ENCODE data around the gene ALDH1A2.

Gene ALDH1A2

DNA sequence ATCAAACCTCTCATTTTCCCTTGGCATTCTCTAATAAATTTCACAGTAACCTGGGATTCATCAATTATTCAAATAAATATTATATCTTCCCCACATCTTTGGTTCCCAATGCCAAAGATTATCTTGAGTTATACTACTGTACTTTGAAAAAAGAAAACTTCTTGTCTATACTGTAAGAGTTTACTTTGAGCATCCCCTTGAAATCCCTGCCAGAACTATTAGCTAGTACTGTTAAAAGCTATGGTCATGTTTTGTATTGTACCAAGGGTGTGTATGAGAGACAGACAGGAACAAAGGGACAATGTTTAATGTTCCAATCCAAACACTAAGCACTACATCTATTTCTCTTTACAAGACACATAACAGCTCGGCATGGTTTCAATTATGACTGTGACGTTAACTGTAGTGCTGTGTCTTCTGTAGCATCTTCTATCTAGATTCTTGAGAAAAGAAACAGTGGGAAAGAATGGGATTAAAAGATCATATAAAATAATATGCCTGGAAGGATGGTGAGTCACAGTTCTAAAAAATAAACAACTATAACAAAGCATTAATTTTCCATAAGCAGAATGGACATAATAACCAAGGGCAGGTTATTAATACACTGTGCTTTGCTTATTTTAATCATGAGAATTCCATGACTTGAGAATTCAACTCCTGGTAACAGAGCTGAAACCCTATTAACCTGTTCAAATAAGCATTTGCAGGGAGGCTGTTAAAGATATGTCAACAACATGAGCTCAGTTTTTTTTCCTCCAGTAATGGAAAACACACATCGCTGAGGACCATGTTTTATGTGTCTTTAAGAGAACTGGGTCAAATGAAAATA is 71.1 kb downstream of the ALDH1A2 start:
- no peak for DNase-seq

DNA sequence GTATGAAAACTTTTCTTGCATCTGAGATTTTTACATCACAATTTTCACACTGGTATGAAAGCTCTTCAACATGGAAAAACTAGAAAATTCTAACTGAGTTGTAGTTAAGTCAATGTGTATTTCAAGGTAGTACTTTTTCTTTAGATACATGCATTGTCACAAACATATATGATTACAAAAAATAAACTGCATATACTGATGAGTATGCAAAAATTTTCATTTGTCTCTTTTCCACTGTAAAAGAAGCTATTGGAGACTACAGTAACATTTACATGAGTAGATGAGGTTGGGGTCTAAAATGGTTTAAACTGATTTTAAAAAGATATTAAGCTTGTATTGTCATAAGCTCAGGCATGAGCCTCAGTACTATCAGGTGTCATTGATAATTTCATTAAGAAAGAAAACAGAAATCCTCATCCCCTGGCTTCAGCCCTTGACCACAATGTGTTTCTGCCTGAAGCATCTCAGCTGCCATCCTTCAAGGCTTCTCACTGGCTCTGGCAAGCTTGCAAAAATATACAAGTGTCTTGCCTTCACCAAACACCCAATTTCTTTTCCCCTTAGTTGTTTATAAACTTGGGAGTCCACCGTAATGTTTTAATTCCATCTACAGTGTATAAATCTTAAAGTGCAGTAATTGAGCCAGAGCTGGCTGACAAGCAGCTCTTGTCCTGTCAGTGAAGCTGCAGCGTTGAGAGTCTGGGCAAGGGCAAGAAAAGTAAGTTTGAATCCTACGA is 71.9 kb downstream of the ALDH1A2 start:
- DNase-seq: no peak

DNA sequence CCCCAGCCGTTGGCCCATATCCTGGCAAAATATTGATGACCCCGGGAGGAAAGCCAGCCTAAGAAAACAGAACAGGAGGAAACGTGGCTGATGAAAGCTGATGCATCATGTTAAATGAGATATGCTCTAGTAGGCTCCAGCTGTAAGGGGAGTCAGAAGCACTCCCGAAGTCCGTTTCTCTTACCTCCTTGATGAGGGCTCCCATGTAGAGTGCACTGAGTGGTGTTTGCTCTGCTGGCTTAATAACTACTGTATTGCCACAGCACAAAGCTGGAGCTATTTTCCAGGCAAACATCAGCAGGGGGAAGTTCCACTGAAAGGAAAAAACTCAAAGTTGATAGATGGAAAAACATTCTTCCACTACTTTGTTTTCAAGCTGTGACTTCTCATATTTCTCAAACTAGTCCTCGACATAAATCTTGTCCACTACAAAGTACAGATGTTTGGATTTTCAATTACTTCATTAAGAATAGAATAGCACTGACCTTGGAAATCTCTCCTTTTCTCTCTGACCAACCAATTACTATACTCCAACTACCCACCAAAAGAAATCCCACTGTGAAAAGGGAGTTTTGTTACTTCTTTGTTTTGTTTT is 72.7 kb downstream of the ALDH1A2 start:
- DNase-seq: no peak

DNA sequence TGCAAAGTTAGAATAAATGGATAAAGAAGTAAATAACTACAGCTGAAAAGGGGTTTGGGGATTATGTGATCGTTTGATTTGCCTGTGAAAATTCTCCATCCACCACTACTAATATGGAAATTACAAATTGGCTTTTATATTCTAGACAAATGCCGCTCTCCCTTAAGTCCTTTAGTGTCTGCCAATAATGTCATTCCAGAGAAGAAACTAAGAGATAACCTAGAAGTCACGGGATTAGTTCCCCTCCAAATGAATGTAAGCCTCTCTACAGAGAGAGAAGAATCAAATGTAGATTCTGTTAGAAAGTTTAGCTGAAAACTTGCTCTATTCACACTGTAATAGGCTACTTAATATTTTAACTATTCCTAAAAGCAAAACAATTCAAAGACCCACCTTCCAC is 92.0 kb downstream of the ALDH1A2 start:
- no peak for DNase-seq

DNA sequence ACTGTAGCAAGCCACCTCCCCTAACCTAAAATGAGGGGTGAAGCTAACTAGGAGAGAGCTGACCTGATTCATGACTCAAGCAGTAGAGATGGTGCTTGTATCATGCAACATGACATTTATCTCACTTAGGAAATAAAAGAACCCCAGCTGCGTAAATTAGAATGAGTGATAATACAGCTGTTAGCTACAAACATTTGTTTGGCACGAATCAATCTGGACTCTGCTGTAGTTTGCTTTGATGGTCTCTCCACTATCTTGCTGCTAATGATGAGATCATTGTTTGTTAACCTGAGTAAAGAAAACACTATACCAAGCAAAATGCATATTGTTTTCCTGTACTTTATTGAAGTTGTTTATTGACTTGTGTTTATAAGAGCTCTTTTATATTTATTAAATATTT is 92.6 kb downstream of the ALDH1A2 start:
- no peak for DNase-seq

DNA sequence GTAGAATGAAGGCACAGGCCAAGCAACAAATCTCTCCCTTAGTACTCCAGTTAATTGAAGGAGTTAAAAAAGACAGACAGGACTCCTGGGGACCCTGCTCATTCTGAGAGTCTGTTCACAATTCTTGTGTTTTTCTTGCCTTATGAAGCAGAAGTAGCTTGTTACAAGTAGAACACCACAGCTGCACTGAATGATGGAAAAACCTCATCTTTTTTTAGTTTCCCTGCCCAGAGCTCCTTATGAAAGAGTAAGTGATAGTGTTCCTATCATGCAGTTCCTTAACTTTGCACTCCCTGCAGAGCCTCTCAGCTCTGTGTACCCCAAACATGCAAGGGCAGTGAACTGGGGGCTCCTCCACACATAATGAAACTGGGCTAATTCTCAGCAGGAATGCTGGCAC is 95.5 kb downstream of the ALDH1A2 start:
- DNase-seq: no peak

DNA sequence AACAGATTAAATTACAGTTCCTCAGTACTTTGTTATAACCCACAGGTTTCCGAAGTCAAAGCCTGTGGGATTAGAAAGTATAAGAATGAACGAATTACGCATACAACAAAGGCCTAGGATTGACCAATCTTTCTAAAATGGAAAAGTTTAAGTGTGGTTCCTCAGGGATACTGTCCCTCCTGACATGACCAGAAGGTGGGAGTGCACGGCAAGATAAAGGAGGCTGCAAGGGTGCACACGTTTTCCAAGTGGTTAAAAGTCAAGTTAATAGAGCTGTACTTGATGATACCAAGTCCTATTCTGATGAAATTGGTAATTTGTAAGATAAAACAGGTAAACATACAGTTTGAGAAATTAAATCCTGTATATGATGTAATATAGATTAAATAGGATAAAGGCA is 96.2 kb downstream of the ALDH1A2 start:
- DNase-seq: no peak

DNA sequence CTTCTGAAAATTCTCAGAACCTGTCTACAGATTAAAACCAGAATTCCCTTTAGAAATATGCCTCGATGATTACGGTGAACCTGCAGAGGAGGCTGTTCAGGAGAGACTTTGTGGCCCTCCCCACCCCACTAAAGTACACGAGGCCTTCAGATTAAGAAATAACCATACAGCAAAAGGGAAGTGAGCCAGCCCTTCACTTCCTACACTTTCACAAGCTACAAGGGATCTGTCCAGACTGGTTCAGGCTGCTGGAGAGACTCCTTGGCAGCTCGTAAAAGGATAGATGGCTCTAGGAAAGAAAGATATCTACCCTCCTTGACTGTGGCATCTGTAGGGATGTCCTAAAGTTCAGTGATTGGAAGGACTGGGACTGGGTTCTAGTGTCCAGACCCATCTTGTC is 102.6 kb downstream of the ALDH1A2 start:
- no peak for DNase-seq

DNA sequence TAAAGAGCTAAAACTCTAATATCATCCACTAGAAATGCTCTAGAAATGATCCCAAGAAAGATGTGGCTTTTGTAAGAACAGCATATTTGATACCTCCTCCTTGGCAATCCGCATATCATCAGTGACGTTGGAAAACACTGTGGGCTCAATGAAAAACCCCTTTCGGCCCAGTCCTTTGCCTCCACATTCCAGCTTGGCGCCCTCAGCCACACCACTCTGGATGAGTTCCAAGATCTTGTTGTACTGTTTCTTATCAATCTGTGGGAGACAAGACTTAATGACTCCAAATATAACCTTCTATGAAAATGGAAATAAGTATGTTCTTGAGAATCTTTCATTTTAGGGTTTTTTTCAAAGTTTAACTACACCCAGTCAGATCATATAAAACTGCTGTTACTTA is 103.6 kb downstream of the ALDH1A2 start:
- DNase-seq: no peak

DNA sequence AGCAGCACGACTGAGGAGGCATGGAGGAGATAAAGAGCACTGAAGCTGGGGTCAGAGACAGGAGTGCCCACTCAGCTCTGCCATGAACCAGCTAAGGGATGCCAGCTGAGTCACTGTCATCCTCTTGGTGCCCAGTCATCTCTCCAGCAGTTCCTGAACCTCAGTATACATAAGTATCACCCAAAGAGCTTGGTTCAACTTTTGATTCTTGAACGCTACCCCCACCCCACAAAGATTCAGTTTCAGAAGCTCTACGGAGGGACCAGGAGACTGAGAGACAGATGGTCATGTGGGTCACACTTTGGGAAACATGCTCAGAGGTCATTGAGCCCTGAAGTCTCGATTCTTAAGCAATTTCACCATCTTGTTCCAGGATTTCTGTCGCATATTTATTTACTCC is 108.4 kb downstream of the ALDH1A2 start:
- DNase-seq: no peak

DNA sequence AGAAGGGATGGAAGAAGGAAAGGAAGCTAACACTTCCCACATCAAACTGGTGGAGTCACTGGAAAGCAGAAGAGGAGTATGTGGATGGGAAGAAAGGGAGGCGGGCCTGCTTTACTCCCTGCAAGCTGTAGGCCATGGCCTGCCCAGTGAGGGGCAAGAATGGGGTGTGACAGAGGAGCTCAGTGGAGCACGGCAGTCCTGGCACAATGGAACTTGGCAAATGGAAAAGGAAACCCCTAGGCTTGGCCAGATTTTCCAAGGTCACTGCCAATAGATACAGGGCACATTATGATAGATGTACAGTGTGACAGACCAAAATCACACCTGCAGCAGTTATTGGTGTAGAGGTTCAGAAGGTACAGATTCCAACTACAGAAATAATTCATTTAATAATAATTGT is 111.6 kb downstream of the ALDH1A2 start:
- no peak for DNase-seq

DNA sequence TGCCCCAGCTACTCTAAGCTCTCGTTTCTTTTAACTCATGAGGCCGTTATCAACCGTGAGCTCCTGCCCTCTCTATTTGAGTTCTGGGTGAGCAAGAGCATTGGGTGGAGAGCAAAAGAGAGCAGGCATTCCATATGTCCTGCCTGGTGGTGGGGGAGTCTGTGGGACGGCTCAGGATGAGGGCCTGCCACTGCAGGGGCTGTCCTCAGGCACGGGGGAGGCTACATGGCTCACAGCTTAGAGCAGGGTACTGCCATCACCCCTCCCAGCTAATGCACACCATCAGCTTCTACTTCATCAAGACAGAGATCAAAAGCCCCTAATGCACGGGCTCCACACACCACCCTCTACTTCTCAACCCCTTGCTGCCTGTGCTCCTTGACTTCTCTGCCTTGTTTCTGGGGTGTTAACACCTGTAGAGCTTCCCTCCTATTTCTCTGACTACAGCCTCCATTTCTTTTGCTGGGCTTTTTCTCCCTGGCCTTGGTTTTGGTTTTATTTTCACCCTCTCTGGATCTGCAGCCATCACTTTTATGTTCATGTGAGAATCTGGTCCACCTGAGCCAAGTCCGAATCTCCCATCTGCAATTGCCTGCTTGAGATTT is 114.1 kb downstream of the ALDH1A2 start:
- no peak for DNase-seq

DNA sequence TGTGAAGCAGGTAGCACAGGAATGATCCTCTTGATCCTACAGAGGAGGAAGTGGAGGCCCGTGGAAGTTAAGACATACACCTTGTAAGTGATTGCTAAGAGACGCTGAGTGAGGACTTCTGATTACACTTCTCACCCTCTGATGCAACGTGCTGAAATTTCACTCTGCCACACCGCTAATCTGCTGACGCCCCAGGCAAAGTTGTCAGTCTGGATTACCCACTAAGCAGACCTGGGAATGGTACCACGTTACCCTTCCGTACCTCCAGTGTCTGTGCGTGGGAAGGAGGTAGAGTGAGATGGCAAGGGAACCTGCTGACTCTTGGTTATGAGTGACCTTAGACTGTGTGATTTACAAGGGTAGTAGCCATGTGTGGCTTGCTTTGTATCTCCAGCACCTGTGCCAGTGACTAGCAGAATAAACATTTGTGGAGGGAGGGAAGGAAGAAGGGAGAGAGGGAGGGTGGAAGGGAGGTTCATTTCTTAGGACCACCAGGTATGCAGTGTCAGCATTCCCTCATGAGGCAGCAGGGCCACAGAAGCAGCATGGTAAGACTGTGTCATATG is 115.0 kb downstream of the ALDH1A2 start:
- DNase-seq: no peak

DNA sequence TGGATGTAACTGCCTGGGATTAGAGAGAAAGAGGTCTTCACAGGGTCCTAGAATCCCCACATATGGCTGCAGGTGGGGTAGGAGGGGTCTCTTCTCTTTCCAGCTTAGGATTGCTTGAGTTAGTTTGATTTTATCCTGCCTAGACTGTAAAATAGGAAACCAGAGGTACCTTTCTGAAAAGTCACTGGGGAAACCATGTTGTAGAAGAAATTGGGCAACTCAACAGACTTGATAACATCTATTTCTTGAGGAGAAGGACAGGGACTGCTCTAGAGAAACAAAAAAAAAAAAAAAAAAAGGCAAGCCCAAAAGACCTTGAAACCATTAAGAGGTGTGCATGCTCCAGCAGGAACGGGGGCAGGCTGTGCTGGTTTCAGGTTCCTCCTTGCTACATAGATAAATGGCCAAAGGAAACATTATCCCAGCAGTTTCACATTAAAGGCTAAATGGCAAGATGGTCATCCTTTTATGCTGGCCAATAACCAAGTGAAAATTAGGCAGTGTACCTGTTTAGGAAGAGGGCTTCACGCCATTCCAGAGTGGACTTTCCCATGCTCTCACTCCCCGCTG is 116.1 kb downstream of the ALDH1A2 start:
- DNase-seq: no peak

DNA sequence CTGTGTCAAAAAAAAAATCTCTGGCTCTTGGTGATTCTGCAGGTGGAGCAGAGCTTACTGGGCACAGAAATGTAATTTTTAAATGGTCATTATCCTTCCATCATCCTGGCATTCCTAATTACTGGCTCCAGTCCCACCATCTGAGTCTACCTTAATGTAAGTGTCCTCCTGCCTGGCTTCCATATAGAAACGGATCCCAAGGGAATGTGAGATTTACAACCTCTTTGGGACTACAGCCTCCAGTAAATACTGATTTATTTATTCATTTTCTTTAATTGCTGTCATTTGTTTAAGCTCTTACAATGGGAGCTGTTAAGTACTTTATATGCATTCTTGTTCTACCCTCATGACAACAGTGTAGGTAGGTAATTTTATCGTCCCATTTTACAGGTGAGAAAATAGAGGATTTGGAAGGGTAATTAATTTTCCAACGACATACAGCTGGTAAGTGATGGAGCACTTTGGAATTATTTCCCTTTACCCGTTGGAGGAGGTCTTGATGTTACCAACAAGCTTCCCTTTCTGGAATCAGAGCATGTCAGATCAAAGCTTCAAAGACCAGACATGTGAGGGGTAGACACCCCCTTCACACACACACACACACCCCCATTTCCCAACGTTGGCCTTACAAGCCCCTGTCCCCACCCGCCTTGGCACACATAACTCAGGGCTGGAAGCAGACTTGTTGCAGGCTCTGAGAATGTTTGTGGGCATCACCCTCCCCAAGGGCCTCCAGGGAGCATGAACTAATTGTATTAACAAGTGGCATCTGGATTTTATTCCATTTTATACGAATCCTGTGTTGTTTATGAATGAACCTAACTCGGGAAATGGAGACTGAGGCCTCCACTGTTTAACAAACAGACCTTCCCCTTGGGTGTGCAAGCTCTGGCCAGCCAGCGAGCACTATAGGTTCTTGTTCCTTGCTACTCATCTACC is 116.9 kb downstream of the ALDH1A2 start:
- no peak for DNase-seq

DNA sequence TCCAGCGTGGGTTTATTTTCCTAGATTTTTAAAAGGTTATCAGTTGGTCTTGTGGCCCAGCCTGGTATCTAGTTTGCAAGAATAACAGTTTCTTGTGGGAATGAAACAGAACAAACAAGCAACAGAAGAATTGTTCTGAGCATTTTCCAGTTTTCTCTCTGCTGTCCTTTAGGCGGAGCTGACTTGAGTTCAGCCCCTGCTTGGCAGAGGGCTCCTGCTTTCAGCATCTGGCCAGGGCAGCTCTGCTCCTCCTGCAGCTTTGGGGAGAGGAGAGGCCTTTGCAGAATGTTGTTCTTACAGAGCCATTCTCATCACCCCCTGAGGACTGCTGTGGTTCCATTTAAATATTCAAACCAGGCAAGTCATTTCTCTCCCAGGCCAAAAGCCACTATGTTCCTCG is 117.7 kb downstream of the ALDH1A2 start:
- no peak for DNase-seq

DNA sequence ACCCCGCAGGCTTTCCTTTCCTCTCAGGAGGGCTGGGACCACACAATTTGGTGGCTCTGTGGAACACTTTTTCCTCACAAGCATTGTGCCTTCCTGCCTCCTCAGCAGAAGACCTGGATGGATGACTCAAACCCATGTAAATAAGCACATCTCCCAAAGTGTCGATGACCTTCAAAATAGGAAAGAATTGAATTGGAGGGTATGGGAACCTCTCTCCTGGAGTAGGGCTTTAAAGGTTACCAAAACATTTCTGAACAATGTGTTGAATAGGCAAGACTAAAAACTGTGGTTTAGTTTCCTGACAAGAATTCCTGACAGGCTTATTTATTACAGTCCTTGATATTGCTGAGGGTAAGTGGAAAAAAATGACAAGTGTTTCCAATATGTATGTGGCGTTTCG is 118.2 kb downstream of the ALDH1A2 start:
- no peak for DNase-seq

DNA sequence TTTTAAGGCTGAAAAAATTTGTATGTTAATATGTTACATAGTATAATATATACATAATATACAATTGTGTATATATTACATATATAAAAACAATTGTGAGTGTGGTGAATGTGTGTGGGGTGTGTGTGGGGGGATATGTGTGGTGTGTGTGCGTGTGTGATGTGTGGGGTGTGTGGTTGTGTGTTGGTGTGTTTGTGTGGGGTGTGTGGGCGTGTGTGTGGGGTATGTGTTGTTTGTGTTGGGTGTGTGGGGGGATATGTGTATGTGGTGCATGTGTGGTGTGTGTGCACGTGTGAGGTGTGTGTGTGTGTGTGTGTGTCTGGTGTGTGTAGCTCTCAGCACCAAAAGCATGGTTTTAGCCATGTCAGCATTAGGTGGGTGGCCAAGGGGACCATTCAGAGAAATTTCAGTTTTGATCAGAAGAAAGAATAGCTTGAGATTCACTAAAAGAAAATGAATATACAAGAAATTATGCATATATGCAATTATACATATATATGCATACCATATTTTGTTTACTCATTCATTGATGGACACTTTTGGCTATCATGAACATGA is 118.9 kb downstream of the ALDH1A2 start:
- no peak for DNase-seq

DNA sequence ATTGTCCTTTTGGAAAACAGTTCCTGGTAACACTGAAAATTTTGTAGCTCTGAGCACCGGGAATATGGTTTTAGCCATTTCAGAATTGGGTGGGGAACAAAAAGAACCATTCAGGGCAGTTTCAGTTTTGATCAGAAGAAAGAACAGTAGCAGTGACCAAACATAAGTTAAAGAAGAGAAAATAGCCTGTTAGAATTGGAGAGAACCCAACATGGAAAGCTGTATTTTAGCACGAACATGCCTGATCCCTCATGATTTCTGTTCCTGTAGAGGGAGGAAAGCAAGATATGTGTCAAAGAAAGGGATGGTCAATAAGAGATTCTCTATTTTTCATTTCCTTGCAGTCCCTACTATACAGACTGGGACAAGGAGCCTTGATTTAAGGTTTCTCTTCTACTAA is 119.9 kb downstream of the ALDH1A2 start:
- no peak for DNase-seq

DNA sequence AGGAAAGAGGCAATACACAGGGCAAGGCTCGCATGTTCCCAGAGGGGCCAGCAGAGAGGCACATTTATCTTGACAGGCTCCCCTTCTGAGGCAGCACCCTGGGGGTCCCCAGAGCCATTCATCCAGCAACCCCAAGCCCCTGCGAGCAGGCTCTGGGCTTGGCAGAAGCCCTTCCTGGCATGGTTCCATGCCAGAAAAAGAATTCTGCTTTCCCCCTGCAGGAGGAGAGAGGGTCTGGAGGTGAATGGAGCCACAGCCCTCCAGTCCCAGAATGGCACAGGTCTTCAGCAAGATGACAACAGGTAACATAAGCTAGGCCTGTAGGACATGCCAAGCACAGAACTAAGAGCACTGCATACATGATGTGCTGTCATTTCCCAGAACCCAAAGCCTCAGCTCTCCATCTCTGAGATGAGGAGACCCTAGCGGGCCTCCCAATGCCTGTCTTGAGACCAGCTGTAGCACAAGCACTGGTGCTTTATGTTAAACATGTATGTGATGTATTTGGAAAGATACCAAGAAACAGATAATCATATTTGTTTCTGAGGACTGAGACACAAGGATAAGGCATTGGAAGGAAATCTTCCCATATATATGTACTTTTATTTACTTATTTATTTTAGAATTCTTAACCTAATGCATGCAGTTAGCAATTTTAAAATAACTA is 121.6 kb downstream of the ALDH1A2 start:
- DNase-seq: no peak

DNA sequence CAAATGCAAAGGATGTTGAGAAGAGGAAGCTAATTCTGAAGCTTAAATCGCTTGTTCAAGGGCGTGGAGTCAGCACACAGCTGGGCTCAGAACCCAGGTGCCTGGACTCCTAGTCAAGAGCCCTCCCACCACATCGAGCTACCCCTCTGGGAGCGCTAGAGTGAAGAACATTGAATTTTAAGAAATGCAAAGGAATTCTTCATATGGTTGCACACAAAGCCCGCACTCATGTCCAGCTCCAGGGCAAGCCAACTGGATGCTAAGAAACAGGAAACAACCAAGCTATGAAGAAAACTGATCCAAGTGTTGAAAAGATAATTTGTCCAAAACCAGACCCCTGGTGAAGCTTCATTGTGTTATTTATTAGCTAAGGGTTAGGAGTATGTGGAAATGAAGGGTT is 122.3 kb downstream of the ALDH1A2 start:
- no peak for DNase-seq
